Astrocyte (in vitro differentiated cells and primary cell): ENCODE measurements around the gene ETV3.

Source experiments
- EZH2 ChIP-seq: IDR thresholded peaks from 2 replicates; pipeline ENCODE4 v1.6.1; 2012; ENCODE audit warnings: mild to moderate bottlenecking, low read length, inconsistent platforms; ENCODE audit not compliant: insufficient read depth
- TF ChIP-seq, protein P1 (sequence below): IDR thresholded peaks from 2 replicates; pipeline ENCODE4 v1.5.1; 2011; ENCODE audit warnings: low read depth, mild to moderate bottlenecking, inconsistent platforms, low read length, moderate library complexity; ENCODE audit not compliant: insufficient read depth

DNA sequence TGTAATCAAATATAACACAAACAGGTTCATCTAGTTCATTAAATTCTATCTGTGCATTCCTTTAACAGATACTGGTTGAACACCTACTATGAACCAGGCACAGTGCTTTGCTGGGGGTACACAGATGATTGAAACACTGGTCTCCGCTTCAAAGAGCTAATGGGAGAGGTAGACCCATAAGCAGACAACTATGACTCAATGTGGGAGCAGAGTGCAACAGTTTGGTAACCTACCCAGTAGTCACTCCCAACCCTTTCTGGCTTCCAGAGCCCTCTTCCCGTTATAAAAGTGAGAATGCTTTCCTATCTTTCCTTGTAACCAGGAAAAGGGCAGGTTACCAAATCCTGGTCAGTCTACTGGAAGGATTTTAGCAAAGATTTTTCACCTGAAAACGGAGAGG is 8.0 kb upstream of the ETV3 start:
- no peak for TF ChIP-seq EZH2
- TF ChIP-seq, protein P1, sequence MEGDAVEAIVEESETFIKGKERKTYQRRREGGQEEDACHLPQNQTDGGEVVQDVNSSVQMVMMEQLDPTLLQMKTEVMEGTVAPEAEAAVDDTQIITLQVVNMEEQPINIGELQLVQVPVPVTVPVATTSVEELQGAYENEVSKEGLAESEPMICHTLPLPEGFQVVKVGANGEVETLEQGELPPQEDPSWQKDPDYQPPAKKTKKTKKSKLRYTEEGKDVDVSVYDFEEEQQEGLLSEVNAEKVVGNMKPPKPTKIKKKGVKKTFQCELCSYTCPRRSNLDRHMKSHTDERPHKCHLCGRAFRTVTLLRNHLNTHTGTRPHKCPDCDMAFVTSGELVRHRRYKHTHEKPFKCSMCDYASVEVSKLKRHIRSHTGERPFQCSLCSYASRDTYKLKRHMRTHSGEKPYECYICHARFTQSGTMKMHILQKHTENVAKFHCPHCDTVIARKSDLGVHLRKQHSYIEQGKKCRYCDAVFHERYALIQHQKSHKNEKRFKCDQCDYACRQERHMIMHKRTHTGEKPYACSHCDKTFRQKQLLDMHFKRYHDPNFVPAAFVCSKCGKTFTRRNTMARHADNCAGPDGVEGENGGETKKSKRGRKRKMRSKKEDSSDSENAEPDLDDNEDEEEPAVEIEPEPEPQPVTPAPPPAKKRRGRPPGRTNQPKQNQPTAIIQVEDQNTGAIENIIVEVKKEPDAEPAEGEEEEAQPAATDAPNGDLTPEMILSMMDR, result no peak
